Peyer's patch (tissue), 4 donors: Measurements from ENCODE around the gene ARMC2.

Source experiments
- CTCF ChIP-seq, 6 experiments: fragments of 450-650 bp in 4 of 6; fragments of 200-600 bp in 2 of 6; sonication (generic) in 1 of 6; IDR thresholded peaks; one replicate each; pipeline ENCODE4 v1.5.1; 2017 to 2019; ENCODE audit warnings: antibody characterized with exemption in 6 of 6, mild to moderate bottlenecking in 3 of 6, moderate library complexity in 1 of 6
- POLR2A ChIP-seq, 2 donors: fragments of 450-650 bp; IDR thresholded peaks; one replicate each; pipeline ENCODE4 v1.5.1; 2017; ENCODE audit warnings: antibody characterized with exemption in 2 of 2, mild to moderate bottlenecking in 2 of 2, moderate library complexity in 2 of 2

GRCh38 chr6:108873251-108873650 is 25.0 kb downstream of the ARMC2 start:
- TF ChIP-seq CTCF (IDR thresholded peaks at IDR 0.05) (no peak), POLR2A (IDR thresholded peaks at IDR 0.05) (no peak)
